Stimulated activated naive B cell treated with anti-CD40 and anti-IgM and Interleukin-4, amounts not matched to agents 10 μg/mL and 1 μg/mL and 100 μg/mL, for 72 hours (primary cell): ENCODE data around the gene OR13J1.
A peak's percentile ranks its signal among the peaks of the same experiment; 100 is the strongest.

Experiments
- ATAC-seq, 2 donors: fragments of 150-1000 bp; cut with Tn5 transposase; replicated peaks; 2 replicates each; pipeline ENCODE4 v1.10.0; 2021; ENCODE audit warnings: moderate library complexity in 1 of 2
- DNase-seq: peaks from one replicate; pipeline ENCODE4 v3.0.0; 2021
- H3K27ac Mint-ChIP-seq: one replicate; pipeline ENCODE4 v1.8.0; 2022; ENCODE audit warnings: mild to moderate bottlenecking, mixed read lengths
- H3K27me3 Mint-ChIP-seq, 2 donors: one replicate each; pipeline ENCODE4 v1.8.0; 2022; ENCODE audit warnings: mixed read lengths in 2 of 2
- H3K36me3 Mint-ChIP-seq, 2 donors: one replicate each; pipeline ENCODE4 v1.8.0; 2022; ENCODE audit warnings: mixed read lengths in 2 of 2, mild to moderate bottlenecking in 1 of 2
- H3K4me1 Mint-ChIP-seq, 2 donors: one replicate each; pipeline ENCODE4 v1.8.0; 2022; ENCODE audit warnings: mixed read lengths in 2 of 2, mild to moderate bottlenecking in 1 of 2
- H3K4me3 Mint-ChIP-seq, 2 donors: one replicate each; pipeline ENCODE4 v1.8.0; 2022; ENCODE audit warnings: mild to moderate bottlenecking in 2 of 2, mixed read lengths in 2 of 2, moderate library complexity in 1 of 2
- H3K9me3 Mint-ChIP-seq, 2 donors: one replicate each; pipeline ENCODE4 v1.8.0; 2022; ENCODE audit warnings: mixed read lengths in 2 of 2, mild to moderate bottlenecking in 1 of 2

The OR13J1 gene

DNA sequence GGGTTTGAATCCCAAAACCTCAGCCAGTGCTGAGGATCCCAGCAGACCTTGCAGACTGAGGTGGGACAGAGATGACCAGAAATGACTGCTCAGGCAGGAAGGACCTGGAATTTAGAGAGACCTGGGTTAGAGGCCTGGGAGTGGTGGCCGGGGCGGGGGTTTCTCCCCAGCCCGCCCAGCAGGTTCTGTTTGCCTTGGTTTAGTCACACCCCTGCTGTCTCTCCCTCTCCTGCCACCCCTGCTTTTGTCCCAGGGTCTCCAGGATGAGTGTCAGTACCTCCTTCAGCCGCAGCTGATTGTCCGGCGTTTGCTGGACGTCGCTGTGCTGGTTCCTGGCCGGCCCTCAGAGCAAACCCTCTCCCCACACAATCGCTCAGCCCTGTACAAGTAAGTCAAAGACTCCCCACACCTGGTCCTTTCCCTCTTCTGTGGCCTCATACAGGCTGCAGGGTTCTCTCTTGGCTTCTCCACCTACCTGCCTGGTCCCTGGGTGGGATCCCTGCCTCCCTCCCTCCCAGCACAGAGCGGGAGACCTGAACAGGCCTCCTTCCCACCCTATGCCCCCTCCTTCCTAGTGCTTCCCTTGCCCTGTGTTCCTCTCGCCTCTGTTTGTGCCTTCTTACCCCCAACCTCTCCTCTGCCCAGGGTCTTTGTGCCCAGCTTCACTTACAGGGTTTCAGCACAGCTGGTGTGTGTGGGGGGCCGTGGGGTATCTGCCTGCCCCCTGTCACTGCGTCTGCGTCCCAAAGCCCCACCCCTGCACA lies 29.1 kb downstream of the OR13J1 start:
- Mint-ChIP-seq H3K9me3 (peaks cover 0 to 4% of the 10 kb centered on the region in 2 donors), H3K27me3 (no peaks in the 10 kb centered on the region), H3K4me3 (no peak overlapping the region), H3K27ac (peak overlapping the region; percentile 60), H3K4me1 (peaks cover 46 to 65% of the 10 kb centered on the region in 2 donors), H3K36me3 (peaks cover 5 to 15% of the 10 kb centered on the region in 2 donors)
- no peak for DNase-seq
- no peak for ATAC-seq

DNA sequence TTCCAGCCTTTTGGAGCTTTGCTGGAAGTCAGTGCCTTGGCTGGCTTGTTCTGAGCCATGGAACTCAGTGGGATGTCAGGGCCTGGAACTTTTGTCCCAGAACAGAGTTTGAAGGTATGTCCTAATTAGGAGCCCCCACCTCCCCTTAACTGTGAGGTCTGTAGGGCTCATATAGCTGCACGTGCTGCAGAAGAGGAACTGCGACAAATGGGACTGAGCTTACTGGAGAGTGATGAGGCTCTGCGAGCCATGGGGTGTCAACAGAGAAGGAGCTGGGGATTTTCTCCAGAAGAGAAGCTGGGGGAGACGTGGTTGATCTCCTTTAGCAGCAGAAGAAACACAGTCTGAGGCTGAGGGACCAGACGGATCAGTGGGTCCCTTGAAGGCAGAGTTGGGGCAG lies 30.3 kb downstream of the OR13J1 start:
- Mint-ChIP-seq H3K36me3 (peaks cover 5 to 11% of the 10 kb centered on the region in 2 donors), H3K4me1 (peaks cover 42 to 62% of the 10 kb centered on the region in 2 donors), H3K9me3 (peaks cover 0 to 4% of the 10 kb centered on the region in 2 donors), H3K27ac (peak overlapping the region; percentile 76), H3K4me3 (peak overlapping the region in 1 of 2 donors; percentile 2), H3K27me3 (no peaks in the 10 kb centered on the region)
- no peak for DNase-seq
- peak; percentile 22 to 34 for ATAC-seq

DNA sequence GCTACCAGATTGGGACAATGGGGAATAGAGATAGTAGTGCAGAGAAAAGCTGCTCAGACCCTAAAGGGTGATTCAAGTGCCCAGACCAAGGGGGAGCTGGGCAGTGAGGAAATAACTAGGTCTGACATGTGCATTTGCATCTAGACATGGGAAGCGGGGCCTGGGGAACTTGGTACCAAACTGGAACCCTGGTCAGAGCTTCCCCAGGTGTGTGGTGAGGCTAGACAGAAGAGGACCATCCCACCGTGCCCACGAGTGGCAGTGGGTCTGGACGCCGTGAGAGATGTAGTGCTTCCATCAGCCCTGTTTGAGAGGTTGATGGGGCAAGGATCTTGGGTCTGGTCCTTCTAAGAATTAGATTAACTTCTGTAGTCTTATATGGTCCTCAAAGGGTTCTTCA lies 33.6 kb downstream of the OR13J1 start:
- no peak overlapping the region for H3K27ac Mint-ChIP-seq
- H3K4me1 Mint-ChIP-seq = peaks cover 44 to 59% of the 10 kb centered on the region in 2 donors
- H3K27me3 Mint-ChIP-seq = no peaks in the 10 kb centered on the region
- no peak for ATAC-seq
- DNase-seq = no peak
- peaks cover 0 to 4% of the 10 kb centered on the region in 2 donors for H3K9me3 Mint-ChIP-seq
- H3K4me3 Mint-ChIP-seq = no peak overlapping the region
- H3K36me3 Mint-ChIP-seq = peaks cover 5 to 7% of the 10 kb centered on the region in 2 donors

DNA sequence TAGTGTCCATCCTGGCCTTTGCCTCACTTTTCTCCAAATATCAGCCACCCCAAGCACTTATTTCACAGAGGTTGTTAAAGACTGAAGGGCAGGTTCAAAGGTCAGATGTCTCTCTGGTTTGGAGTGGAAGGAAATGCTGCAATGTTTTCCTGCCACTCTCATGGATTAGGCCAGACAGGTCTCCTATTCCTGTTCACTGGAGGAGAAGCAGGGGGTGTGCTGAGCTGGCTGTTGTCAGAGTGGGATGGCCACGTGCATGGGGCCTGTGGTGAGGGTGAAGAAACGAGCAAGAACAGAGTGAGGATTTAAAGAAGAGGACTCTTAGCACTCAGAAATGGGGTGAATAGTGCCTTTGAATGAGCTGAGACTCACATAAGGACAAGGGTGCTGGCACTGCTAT lies 34.4 kb downstream of the OR13J1 start:
- DNase-seq = no peak
- no peaks in the 10 kb centered on the region for H3K27me3 Mint-ChIP-seq
- H3K36me3 Mint-ChIP-seq = peaks cover 5 to 7% of the 10 kb centered on the region in 2 donors
- peaks cover 0 to 4% of the 10 kb centered on the region in 2 donors for H3K9me3 Mint-ChIP-seq
- ATAC-seq = no peak
- H3K4me3 Mint-ChIP-seq = no peak overlapping the region
- peaks cover 40 to 54% of the 10 kb centered on the region in 2 donors for H3K4me1 Mint-ChIP-seq
- H3K27ac Mint-ChIP-seq = no peak overlapping the region

DNA sequence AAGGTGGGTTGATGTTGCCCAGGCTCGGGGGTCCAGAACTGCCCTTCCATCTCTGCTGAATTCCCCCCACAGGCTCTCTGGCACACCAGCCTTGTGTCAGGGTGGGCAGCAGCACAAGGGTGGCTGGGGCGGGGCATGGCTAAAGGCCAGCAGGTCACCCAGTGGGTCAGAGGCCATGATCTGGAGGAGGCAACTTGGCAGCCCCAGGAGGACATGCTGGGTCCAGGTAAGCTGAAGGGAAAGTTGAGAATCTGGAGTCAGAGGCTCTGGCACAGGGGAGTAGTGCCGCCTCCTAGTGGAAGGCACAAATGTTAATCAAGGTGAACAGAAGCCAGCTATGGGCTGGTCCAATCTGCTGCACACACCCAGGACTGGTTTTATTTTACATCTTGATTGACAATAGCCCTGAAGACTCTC lies 35.0 kb downstream of the OR13J1 start:
- ATAC-seq (no peak), DNase-seq (no peak)
- Mint-ChIP-seq H3K36me3 (peaks cover 3 to 5% of the 10 kb centered on the region in 2 donors), H3K27me3 (no peaks in the 10 kb centered on the region), H3K4me3 (no peak overlapping the region), H3K4me1 (peaks cover 34 to 53% of the 10 kb centered on the region in 2 donors), H3K27ac (no peak overlapping the region), H3K9me3 (peaks cover 0 to 4% of the 10 kb centered on the region in 2 donors)

DNA sequence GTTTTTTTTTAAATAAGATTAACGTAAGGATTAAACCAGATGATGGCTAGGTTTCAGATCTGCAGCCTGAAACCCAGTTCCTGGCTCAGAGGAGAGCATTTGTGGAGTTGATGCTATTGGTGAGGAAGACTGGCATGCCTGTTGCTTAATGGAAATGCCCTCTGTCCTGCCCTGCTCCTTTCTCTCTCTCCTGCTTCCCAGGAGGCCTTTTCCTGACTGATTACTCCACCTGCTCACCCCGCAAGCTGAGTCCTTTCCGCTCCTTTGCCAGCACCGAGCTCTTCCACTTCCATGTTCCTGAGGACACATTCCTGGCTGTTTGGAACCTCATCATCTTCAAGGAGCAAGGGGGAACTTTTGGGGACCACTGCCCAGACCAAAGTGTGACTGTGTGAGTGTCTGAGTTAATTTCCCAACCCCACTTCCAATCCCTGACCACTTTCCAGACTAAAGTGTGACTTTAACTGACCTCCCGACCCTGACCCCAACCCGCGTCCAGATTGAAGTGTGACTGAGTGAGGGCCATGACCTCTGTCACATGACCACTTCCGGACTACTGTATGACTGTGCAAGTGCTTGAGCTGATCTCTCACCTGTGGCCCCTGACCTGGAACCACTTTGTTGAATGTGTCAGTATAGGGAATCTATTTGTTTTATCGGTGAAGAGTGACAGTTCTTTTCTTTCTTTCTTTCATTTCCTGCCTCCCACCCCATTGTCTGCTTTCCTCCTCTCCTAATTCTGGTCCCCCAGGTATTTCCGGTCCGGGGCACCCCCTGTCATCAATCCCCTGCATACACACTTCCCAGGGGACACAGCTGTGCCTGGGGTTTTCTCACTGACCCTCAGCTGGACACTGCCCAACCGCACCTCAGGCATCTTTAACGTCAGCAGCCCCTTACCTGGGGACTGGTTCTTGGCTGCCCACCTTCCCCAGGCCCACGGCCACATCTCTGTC lies 35.7 kb downstream of the OR13J1 start:
- Mint-ChIP-seq H3K9me3 (no peaks in the 10 kb centered on the region), H3K27me3 (no peaks in the 10 kb centered on the region), H3K4me1 (peaks cover 36 to 53% of the 10 kb centered on the region in 2 donors), H3K36me3 (no peaks in the 10 kb centered on the region), H3K27ac (peak overlapping the region; percentile 49), H3K4me3 (peak overlapping the region in 1 of 2 donors; percentile 18)
- ATAC-seq (no peak), DNase-seq (no peak)

DNA sequence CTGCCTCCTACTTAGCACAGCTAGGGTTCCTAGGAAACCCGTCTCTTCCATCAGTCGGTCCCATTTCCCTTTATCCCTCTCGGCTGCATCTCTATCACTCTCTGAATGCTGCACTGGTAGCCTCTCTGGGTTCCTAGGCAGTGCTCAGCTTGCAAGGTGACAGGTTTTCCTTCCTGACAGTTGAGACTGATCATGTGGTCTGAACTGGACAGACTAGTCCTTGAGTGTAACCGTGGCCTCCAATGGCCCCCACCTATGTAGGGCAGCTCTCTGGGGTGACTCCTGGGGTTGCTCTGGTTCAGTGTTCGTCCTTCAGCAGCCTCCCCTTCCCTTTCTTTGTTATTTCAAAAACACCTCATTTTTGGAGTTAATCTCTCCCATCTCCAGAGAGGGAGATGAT lies 37.4 kb downstream of the OR13J1 start:
- no peaks in the 10 kb centered on the region for H3K27me3 Mint-ChIP-seq
- ATAC-seq = no peak
- peaks cover 38 to 61% of the 10 kb centered on the region in 2 donors for H3K4me1 Mint-ChIP-seq
- H3K27ac Mint-ChIP-seq = no peak overlapping the region
- no peaks in the 10 kb centered on the region for H3K36me3 Mint-ChIP-seq
- no peak overlapping the region for H3K4me3 Mint-ChIP-seq
- H3K9me3 Mint-ChIP-seq = no peaks in the 10 kb centered on the region
- DNase-seq = no peak

DNA sequence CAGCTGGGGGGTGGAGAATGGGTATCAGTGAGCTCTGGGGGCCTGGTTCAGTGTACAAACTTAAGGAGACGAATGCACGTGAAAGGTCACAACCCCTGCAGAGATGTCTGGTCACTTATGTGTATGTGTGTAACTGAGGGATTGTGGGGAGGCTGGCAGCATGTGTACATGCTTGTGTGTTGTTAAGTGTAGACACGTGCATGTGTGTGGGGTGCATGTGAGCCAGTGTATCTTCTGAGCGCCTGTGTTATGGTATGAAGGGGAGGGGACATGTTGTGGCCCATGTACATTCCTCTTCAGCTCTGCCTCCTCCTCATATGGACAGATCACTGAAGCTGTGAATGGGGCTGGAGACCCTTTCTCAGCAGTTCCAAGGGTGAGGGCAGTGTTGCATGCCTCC lies 39.2 kb downstream of the OR13J1 start:
- no peak for DNase-seq
- Mint-ChIP-seq H3K4me3 (no peak overlapping the region), H3K9me3 (no peaks in the 10 kb centered on the region), H3K27me3 (no peaks in the 10 kb centered on the region), H3K27ac (no peak overlapping the region), H3K4me1 (peaks cover 43 to 66% of the 10 kb centered on the region in 2 donors), H3K36me3 (no peaks in the 10 kb centered on the region)
- ATAC-seq = no peak

DNA sequence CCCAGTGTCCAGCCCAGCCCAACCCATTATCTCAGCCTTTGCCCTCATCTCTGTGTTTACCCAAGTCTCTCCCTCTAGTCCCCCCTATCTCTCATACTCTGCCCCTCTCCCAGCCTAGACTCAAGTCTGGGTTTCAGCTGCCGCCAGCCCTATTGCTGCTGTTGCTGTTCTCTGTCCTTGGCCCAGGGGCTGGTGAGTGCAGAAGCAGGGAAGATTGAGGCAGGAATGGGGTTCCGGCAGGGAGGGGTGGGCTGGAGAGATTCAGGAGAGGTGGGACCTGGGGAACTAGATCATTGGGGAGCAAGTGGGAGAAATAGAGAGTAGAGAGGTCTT lies 40.5 kb downstream of the OR13J1 start:
- DNase-seq (no peak), ATAC-seq (no peak)
- Mint-ChIP-seq H3K4me1 (peaks cover 41 to 63% of the 10 kb centered on the region in 2 donors), H3K36me3 (no peaks in the 10 kb centered on the region), H3K27ac (peak overlapping the region; percentile 93), H3K27me3 (no peaks in the 10 kb centered on the region), H3K4me3 (peak overlapping the region; percentile 83 to 94), H3K9me3 (no peaks in the 10 kb centered on the region)

DNA sequence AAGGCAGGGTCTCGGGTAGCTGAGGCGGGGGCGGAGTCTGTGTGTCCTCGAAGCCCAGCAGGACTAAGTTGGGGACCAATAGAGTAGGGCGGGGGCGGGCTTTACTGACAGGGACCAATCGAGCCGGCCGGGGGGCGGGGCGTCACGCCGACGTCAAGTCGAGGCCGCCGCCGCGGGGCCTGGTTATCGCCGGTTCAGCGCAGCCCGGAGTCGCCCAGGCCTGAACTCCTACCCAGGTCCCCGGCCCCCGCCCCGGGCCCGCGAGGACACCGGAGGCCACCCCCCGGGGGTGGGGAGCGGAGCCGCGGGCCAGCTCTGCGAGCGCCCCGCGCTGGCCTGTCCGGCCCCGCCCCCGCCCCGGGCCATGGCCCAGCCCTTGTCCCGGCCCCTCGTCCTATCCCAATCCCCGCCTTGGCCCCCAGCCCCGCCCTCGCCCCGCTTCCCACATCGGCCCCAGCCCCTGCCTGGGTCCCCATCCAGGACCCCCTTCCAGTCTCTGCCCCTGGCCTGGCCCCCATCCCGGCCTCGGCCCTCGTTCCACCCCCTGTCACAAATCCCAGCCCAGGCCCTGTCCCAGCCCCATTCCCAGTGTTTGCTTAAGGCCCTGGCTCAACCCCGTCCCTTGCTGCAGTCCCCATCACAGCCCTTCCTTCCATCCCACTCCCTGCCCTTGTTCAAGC lies 41.0 kb downstream of the OR13J1 start, which contains the start of gene TMEM8B:
Gene TMEM8B, plus strand, starts transcription at position 145 of the 680 bp plus-strand sequence. Its CDS starts 220 bp downstream, at position 365.
- Mint-ChIP-seq H3K27ac (peak within 1 kb of the TSS; percentile 93), H3K4me3 (peak within 1 kb of the TSS; percentile 90 to 97), H3K9me3 (no peaks in the 10 kb centered on the region), H3K36me3 (no peaks in the 10 kb centered on the region), H3K4me1 (peaks cover 36 to 58% of the 10 kb centered on the region in 2 donors), H3K27me3 (no peaks in the 10 kb centered on the region)
- peak; percentile 83 to 88 for ATAC-seq
- peak; percentile 78 for DNase-seq

DNA sequence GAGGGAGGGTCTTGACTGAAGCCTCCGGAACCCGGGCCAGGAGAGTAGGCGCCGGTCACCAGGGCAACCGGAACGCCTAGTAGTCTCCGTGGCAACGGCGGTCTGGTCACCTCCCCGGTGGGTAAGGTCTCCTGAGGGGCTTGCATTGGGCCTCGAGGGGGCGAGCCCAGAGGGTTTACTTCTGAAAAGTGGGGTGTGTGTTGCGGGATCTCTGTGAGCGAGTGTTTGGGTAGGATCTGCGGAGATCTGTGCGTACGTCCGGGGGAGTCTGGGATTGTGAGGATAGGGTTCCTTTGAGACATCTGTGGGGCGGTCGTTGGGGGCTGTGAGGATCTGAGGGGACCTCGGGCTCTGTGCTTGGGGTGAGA lies 41.5 kb downstream of the OR13J1 start, which contains the start of gene FAM221B:
Gene FAM221B, minus strand, starts transcription at position 17 of the 368 bp plus-strand sequence. CDS start 2,571 bp downstream, outside the sequence.
- no peak for DNase-seq
- Mint-ChIP-seq H3K4me3 (peak within 1 kb of the TSS; percentile 90 to 97), H3K36me3 (no peaks in the 10 kb centered on the region), H3K27ac (peak within 1 kb of the TSS; percentile 93), H3K4me1 (peaks cover 32 to 53% of the 10 kb centered on the region in 2 donors), H3K27me3 (no peaks in the 10 kb centered on the region), H3K9me3 (no peaks in the 10 kb centered on the region)
- ATAC-seq = peak; percentile 6 to 13

DNA sequence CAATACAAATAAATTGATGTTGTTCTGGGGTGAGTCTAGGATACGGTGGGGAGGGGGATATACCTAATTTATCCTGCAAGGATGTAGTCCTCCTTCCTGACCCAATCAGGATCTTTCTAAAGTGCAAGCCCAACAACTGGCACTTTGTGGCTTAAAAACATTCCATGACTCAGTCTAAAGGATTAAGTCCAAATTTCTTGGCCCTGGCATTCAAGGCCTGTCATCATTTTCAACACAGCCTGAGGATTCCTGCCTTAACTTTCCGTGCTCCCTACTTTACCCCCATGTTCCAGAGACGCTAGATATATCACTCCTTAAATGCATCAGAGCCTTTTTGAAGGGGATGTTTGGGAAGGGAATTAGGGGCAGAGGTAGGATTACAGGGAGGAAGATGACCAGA lies 42.7 kb downstream of the OR13J1 start:
- Mint-ChIP-seq H3K9me3 (no peaks in the 10 kb centered on the region), H3K27ac (no peak overlapping the region)

DNA sequence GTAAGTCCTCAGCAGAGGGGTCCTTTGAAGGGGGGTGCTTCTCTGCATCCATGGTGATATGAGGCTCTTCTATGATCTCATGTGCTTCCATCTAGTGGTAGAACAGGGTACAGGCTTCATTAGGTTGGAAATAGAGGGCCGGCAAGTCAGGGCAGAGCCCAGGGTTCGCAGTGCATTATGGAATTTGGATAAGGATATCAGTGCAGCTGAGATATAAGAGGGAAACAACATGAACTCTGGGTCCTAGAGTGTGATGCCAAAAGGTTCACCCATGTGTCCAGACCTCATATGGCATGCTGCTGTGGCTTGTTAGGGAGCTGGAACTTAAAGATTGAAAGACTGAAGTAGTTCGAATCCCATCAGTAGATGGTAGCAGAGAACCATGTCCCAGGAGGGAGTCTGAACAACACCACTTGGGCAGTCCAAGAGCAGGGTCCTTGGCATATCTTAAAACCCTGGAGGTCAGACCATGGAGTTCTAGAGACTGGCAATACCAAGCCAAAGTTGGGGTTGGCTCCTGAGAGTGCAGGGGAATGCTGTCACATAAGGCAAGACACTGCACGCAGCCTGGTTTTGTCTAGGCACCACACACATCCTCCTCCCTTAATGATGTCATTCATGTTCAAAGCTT lies 44.0 kb downstream of the OR13J1 start:
- ATAC-seq (peak; percentile 63), DNase-seq (no peak)
- peaks cover 21 to 40% of the 10 kb centered on the region in 2 donors for H3K4me1 Mint-ChIP-seq
- H3K4me3 Mint-ChIP-seq = peak overlapping the region; percentile 11 to 26
- H3K36me3 Mint-ChIP-seq = no peaks in the 10 kb centered on the region
- no peak overlapping the region for H3K27ac Mint-ChIP-seq
- no peaks in the 10 kb centered on the region for H3K9me3 Mint-ChIP-seq
- H3K27me3 Mint-ChIP-seq = no peaks in the 10 kb centered on the region

More for the DNA sequence above, 42.7 kb downstream of the OR13J1 start:
- peaks cover 22 to 41% of the 10 kb centered on the region in 2 donors for H3K4me1 Mint-ChIP-seq
- H3K4me3 Mint-ChIP-seq = peak overlapping the region in 1 of 2 donors; percentile 90
- no peaks in the 10 kb centered on the region for H3K36me3 Mint-ChIP-seq
- no peak for ATAC-seq
- H3K27me3 Mint-ChIP-seq = no peaks in the 10 kb centered on the region
- DNase-seq = no peak
